ENCODE results near the gene ANKRD35.
A peak's percentile ranks its signal among the peaks of the same experiment; 100 is the strongest.

Gene ANKRD35

GRCh38 chr1:145893306-145894055 lies 7.8 kb upstream of the ANKRD35 start:
- FAIRE-seq (no peak), DNase-seq (ENCODE audit: low spot score) (no peak)

GRCh38 chr1:145892486-145893087 lies 6.9 kb upstream of the ANKRD35 start:
- FAIRE-seq: no peak
- DNase-seq (ENCODE audit: low spot score): no peak

- FAIRE-seq (peak; percentile 96), DNase-seq (ENCODE audit: low spot score) (peak; percentile 100)
Observed at GRCh38 chr1:145891587-145892485, 6.2 kb upstream of the ANKRD35 start.

DNA sequence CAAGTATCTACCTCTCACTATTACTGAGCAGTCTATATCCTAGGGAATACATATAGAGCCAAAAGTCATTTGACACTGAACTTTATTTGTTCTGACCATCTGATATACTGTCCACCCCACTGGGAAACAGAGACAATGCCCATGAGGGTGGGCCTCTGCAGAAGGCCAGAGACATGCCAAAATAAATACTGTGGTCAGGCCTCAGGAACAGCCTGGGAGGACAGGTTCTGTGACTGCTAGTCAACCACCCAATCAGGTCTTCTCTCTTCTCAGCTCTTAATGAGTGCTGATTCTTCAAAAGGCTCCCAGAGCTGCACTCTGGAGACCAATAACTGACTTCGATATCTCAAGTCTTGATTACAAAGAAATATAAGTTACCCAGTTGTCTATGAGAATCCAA lies 5.5 kb upstream of the ANKRD35 start:
- no peak for DNase-seq (ENCODE audit: low spot score)
- FAIRE-seq: no peak

- DNase-seq (ENCODE audit: low spot score): no peak
Observed at GRCh38 chr1:145889722-145890121, 4.1 kb upstream of the ANKRD35 start.

GRCh38 chr1:145887631-145888030 lies 2.0 kb upstream of the ANKRD35 start:
- peak; percentile 73 for DNase-seq (ENCODE audit: low spot score)
- FAIRE-seq: peak; percentile 85

More at GRCh38 chr1:145889722-145890121, 4.1 kb upstream of the ANKRD35 start:
- FAIRE-seq: no peak

DNA sequence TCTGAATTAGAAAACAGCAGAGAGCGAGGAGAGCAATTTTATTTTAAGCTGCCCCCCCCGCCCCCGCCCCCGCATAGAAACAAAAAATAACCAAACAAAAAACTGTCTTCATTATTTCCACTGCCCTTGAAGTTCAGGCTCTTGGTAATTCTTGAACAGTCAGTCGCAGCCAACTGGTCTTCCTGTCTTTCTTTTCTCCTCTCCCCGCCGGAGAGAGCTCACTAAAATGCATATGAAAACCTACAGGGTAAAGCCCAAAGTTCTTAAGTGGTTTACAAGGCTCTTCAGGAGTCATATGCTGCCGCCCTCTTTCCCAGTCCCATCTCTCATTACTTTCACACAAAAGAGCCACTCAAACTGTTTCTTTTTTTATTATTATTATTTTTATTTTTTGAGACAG lies 1.1 kb upstream of the ANKRD35 start:
- DNase-seq (ENCODE audit: low spot score) (no peak), FAIRE-seq (no peak)

- FAIRE-seq (no peak), DNase-seq (ENCODE audit: low spot score) (no peak)
Observed at GRCh38 chr1:145886390-145886789, 724 bp upstream of the ANKRD35 start.

- FAIRE-seq (no peak), DNase-seq (ENCODE audit: low spot score) (no peak)
Observed at GRCh38 chr1:145884675-145885074, 991 bp downstream of the ANKRD35 start.

DNA sequence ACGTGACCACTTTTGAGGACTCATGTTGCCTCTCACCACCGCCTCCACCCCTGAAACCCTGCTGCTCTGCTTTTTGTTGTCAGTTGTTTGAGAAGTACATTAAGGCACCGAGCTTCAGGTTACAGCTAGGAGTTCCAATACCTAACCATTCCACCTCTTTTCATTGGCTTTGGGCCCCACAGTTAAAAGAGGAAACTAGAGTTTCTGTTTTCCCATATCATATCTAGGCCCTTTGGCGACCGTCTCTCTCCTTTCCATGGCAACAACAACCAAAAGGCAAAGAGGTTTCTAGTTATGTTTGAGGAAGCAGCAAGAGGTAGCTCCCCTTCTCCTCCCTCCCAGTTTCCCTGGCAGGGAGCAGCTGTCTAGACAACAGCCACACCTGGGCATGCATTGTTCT lies 5.9 kb downstream of the ANKRD35 start:
- DNase-seq (ENCODE audit: low spot score): no peak

DNA sequence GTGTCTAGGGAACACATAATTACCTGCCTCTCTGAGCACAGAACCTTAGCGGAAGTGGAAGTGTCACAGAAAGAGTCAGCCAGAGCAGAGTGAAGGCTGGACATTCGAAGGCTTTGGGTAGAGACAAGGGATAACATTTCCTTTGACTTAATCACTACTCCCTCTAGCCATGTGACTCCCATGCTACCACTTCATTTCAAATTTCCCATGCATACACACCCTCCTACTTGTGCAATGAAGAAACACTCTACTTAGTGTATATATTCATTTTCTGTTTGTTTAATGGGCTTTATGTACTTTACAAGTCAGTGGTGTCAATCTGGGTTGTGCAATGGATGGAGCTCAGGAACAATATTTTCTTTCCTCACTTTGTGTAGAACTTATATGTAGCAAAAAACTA lies 6.9 kb downstream of the ANKRD35 start:
- DNase-seq (ENCODE audit: low spot score): no peak
- no peak for FAIRE-seq

More for the DNA sequence above, 5.9 kb downstream of the ANKRD35 start:
- no peak for FAIRE-seq

GRCh38 chr1:145877923-145878486 lies 7.7 kb downstream of the ANKRD35 start:
- FAIRE-seq (no peak), DNase-seq (ENCODE audit: low spot score) (no peak)

GRCh38 chr1:145874646-145875045 lies 11.0 kb downstream of the ANKRD35 start:
- DNase-seq (ENCODE audit: low spot score) (no peak), FAIRE-seq (no peak)

- no peak for DNase-seq (ENCODE audit: low spot score)
Observed at GRCh38 chr1:145871994-145872924, 13.4 kb downstream of the ANKRD35 start.

GRCh38 chr1:145868232-145868631 lies 17.4 kb downstream of the ANKRD35 start:
- no peak for DNase-seq (ENCODE audit: low spot score)
- FAIRE-seq: no peak

More at GRCh38 chr1:145871994-145872924, 13.4 kb downstream of the ANKRD35 start:
- FAIRE-seq: no peak

DNA sequence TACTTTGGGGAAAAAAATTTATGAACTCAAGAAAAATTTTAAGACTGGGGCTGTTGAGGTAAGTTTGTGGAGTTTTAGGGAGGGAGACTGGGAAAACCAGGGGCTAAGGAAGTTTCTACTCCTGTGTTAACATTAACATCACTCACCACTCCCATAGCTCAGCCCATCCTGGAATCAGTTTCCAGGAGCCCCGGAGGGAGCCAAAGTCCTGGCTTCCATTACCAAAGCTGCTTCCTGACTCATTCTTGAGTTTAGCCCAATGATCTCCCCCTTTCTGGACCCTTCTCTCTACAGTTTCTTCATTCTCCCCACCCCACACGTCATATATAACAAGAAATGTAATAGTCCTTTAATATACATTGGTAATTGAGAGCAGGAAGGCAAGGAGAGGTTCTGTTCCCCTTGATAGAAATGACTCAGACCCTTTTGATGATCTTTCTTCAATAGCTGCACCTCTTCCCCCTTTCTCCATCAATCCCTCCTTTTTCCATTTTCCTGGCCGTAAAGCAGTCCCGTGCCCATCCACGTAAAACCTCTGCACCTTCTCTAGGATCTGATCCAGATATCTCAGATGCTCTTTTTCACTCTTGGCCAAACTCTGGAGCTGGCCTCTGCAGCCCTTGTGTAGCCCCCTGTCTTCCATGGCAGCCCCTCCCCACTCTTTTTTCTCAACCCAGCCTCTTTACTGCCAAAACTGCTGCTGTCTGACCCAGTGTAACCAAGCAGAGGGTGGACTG lies 22.2 kb downstream of the ANKRD35 start:
- FAIRE-seq: no peak
- no peak for DNase-seq (ENCODE audit: low spot score)

DNA sequence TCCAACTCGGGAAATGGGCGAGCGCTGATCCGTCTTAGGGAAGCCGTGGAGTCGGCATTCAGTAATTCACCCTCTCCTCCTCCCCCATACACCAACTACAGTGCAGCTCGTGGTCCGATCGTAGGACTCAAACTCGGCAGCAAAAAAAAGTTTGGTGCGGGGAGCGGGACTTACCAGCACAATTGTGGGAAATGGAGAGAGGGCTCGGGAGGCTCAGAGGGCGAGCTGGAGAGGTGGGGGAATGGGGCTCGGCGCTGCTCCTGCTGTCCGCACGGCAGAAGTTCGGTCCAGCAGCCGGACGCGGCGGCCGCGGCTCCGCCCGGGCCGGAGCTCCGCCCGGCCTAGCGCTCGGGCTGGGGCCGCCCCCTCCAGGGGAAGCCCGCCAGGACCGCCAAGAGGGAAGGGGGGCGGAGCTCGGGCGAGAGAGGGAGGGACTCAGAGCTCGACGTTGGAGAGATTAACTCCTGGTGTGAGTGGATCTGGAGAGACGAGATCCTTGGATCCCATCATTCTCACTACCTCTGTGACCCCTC lies 26.1 kb downstream of the ANKRD35 start:
- FAIRE-seq: no peak

DNA sequence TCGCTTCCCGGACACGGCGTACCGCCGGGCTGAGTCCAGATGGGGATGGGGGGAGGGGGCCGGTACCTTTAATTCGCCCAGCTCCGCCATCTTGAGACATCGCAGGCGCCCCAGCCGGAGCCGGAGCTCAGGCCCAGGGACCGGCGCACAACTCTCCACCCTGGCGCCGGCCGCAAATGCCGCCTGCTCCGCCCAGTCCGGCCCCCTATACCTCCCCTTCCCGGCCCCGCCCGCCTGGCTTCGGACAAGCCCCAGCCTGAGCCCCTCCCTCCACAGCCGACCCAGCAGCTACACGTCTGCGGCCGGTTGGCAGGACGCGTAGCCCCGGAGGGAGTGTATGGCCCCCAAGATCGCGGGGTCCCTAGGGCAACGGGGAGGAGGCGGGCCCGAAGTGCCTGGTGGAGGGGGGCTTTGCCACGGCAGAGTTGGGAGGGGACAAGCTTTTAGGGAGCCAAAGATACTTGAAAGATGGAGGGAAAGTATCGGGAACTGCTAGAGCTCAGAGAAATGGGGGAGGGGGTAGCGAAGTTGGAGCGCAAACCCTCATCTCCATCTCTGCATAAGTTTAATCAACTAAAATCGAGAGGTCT lies 26.7 kb downstream of the ANKRD35 start, which contains the start of gene PIAS3:
Gene PIAS3 (minus strand): TSS at position 181 of the 590 bp plus-strand sequence. CDS start 91 bp downstream, at position 90.
- peak; percentile 28 for FAIRE-seq

More for the DNA sequence above, 26.1 kb downstream of the ANKRD35 start:
- peak; percentile 71 for DNase-seq (ENCODE audit: low spot score)

More for the DNA sequence above, 26.7 kb downstream of the ANKRD35 start, which contains the start of gene PIAS3:
- DNase-seq (ENCODE audit: low spot score): peak; percentile 82

All from RCC 7860 (cell line).